Measurements from ENCODE around the gene KCNG4.

GRCh38 chr16:84259691-84260090 lies 19.9 kb upstream of the KCNG4 start:
- TF ChIP-seq CTCF (conservative IDR thresholded peaks at IDR 0.05; ENCODE audit: low read length), result no peak
- TF ChIP-seq EZH2phosphoT487 (IDR thresholded peaks at IDR 0.05; ENCODE audit: borderline replicate concordance), result no peak

Data from Loucy (cell line).